Measurements from ENCODE around the gene ATXN7L1.

- no peak for TF ChIP-seq CTCF (IDR thresholded peaks at IDR 0.05)
- no peak for TF ChIP-seq POLR2A (IDR thresholded peaks at IDR 0.05)
These were observed 2.3 kb downstream of the ATXN7L1 start for GRCh38 chr7:105874055-105874454.

Measured in esophagus squamous epithelium (tissue), 4 donors.